ENCODE measurements around the gene DGCR2.

DNA sequence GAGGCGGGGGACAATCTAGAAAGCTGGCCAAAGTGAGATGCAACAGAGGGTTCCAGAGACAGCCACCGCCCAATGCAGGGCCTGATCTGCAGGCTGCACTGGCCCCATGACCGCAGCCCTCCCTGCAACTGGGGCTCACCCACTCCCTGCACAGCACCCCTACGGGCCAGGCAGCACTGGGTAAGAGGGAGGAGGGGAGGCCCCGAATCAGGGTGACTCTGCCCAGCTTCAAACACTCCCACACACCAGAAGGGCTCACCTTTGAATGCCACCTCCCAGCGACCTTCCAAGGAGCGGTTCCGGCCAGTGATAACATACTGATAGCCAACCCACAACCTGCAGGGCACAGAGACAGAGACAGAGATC, 59.3 kb downstream of the DGCR2 start:
- TF ChIP-seq POLR2A (IDR thresholded peaks at IDR 0.05): no peak
- TF ChIP-seq, protein P1, sequence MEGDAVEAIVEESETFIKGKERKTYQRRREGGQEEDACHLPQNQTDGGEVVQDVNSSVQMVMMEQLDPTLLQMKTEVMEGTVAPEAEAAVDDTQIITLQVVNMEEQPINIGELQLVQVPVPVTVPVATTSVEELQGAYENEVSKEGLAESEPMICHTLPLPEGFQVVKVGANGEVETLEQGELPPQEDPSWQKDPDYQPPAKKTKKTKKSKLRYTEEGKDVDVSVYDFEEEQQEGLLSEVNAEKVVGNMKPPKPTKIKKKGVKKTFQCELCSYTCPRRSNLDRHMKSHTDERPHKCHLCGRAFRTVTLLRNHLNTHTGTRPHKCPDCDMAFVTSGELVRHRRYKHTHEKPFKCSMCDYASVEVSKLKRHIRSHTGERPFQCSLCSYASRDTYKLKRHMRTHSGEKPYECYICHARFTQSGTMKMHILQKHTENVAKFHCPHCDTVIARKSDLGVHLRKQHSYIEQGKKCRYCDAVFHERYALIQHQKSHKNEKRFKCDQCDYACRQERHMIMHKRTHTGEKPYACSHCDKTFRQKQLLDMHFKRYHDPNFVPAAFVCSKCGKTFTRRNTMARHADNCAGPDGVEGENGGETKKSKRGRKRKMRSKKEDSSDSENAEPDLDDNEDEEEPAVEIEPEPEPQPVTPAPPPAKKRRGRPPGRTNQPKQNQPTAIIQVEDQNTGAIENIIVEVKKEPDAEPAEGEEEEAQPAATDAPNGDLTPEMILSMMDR (IDR thresholded peaks at IDR 0.05 in 8 of 11, conservative IDR thresholded peaks at IDR 0.05 in 3 of 11): no peak
- TF ChIP-seq POLR2AphosphoS5 (IDR thresholded peaks at IDR 0.05): no peak

All from spleen (tissue), 7 donors.